GM12878 (cell line): Measurements from ENCODE around the gene WFDC9. TPM values are rescaled to one million over a fixed set of nuclear protein-coding genes. Genes with fewer than 3 reads are reported as not detected.

Source experiments
- polyA plus RNA-seq, 11 experiments: library from polyadenylated mRNA; depleted of rRNA in 4 of 11; unstranded in 6 of 11; stranded (reverse) in 5 of 11; fragments of >200 nt; fragmentation: Nextera tagmentation in 4 of 11; fragmentation: Illumina TruSeq in 1 of 11; extraction: Ambion mirVana in 4 of 11; extraction: Trizol in 1 of 11; gene quantifications; 1 replicate in 1 of 11; 2 replicates in 10 of 11; pipeline versions ENCODE4 v1.2.1 to v1.2.3, GENCODE V29; 2011 to 2016; ENCODE audit warnings: inconsistent platforms in 2 of 11, missing spikeins in 2 of 11, low read depth in 1 of 11
- small RNA-seq: library from RNA; depleted of rRNA; stranded (forward); fragments of <200 nt; gene quantifications from one replicate; pipeline ENCODE3, GENCODE V24; 2014
- total RNA-seq, 4 experiments: library from RNA; depleted of rRNA in 3 of 4; stranded (reverse); fragments of >200 nt in 3 of 4; fragmentation: Illumina TruSeq in 1 of 4; extraction: Trizol in 1 of 4; gene quantifications; 2 replicates each; pipeline versions ENCODE4 v1.2.1 to v1.2.3, GENCODE V29; 2013 to 2021

The WFDC9 gene
- total and polyA plus RNA-seq, 10 of the 15 experiments (the other 5 are each of a cell fraction or from before 2014, with no cell fraction given): not detected

Small RNAs within 50 kb of the gene (small RNA-seq; reads per million reads assigned to genes)
- gene RNA5SP485: not detected

Other genes with a start within 250 kb of the WFDC9 start
Only the 7 nearest of the 20 such genes appear.
- not detected in 2 replicates for gene EPPIN, start 83.9 kb downstream of the WFDC9 start, total RNA-seq (2014; rRNA removed)
- gene EPPIN, start 83.9 kb downstream of the WFDC9 start, total RNA-seq (2014; rRNA removed; fragmentation: Illumina TruSeq; extraction: Trizol): not detected in 2 replicates
- gene EPPIN, start 83.9 kb downstream of the WFDC9 start, total RNA-seq (2021): not detected in 2 replicates
- gene EPPIN, start 83.9 kb downstream of the WFDC9 start, polyA plus RNA-seq (2011; rRNA removed): not detected in 2 replicates
- not detected in 2 replicates for gene EPPIN, start 83.9 kb downstream of the WFDC9 start, polyA plus RNA-seq (2014; fragmentation: Illumina TruSeq; extraction: Trizol)
- gene EPPIN, start 83.9 kb downstream of the WFDC9 start, polyA plus RNA-seq (2014; fragmentation: Nextera tagmentation; extraction: Ambion mirVana): not detected
- not detected in 2 replicates for gene EPPIN, start 83.9 kb downstream of the WFDC9 start, polyA plus RNA-seq (2014; rRNA removed)
- gene EPPIN, start 83.9 kb downstream of the WFDC9 start, polyA plus RNA-seq (2016; fragmentation: Nextera tagmentation; extraction: Ambion mirVana): not detected
- not detected in 2 replicates for gene WFDC8, start 52.0 kb downstream of the WFDC9 start, total RNA-seq (2014; rRNA removed)
- gene WFDC8, start 52.0 kb downstream of the WFDC9 start, total RNA-seq (2014; rRNA removed; fragmentation: Illumina TruSeq; extraction: Trizol): not detected in 2 replicates
- not detected in 2 replicates for gene WFDC8, start 52.0 kb downstream of the WFDC9 start, total RNA-seq (2021)
- not detected in 2 replicates for gene WFDC8, start 52.0 kb downstream of the WFDC9 start, polyA plus RNA-seq (2011; rRNA removed)
- not detected in 2 replicates for gene WFDC8, start 52.0 kb downstream of the WFDC9 start, polyA plus RNA-seq (2014; fragmentation: Illumina TruSeq; extraction: Trizol)
- not detected for gene WFDC8, start 52.0 kb downstream of the WFDC9 start, polyA plus RNA-seq (2014; fragmentation: Nextera tagmentation; extraction: Ambion mirVana)
- not detected in 2 replicates for gene WFDC8, start 52.0 kb downstream of the WFDC9 start, polyA plus RNA-seq (2014; rRNA removed)
- not detected for gene WFDC8, start 52.0 kb downstream of the WFDC9 start, polyA plus RNA-seq (2016; fragmentation: Nextera tagmentation; extraction: Ambion mirVana)
- gene WFDC10A, start 1.5 kb downstream of the WFDC9 start, total RNA-seq (2014; rRNA removed): not detected in 2 replicates
- not detected in 2 replicates for gene WFDC10A, start 1.5 kb downstream of the WFDC9 start, total RNA-seq (2014; rRNA removed; fragmentation: Illumina TruSeq; extraction: Trizol)
- not detected in 2 replicates for gene WFDC10A, start 1.5 kb downstream of the WFDC9 start, total RNA-seq (2021)
- not detected in 2 replicates for gene WFDC10A, start 1.5 kb downstream of the WFDC9 start, polyA plus RNA-seq (2011; rRNA removed)
- gene WFDC10A, start 1.5 kb downstream of the WFDC9 start, polyA plus RNA-seq (2014; fragmentation: Illumina TruSeq; extraction: Trizol): not detected in 2 replicates
- gene WFDC10A, start 1.5 kb downstream of the WFDC9 start, polyA plus RNA-seq (2014; fragmentation: Nextera tagmentation; extraction: Ambion mirVana): not detected
- not detected in 2 replicates for gene WFDC10A, start 1.5 kb downstream of the WFDC9 start, polyA plus RNA-seq (2014; rRNA removed)
- not detected for gene WFDC10A, start 1.5 kb downstream of the WFDC9 start, polyA plus RNA-seq (2016; fragmentation: Nextera tagmentation; extraction: Ambion mirVana)
- gene WFDC11, start 39.0 kb upstream of the WFDC9 start, total RNA-seq (2014; rRNA removed): not detected in 2 replicates
- not detected in 2 replicates for gene WFDC11, start 39.0 kb upstream of the WFDC9 start, total RNA-seq (2014; rRNA removed; fragmentation: Illumina TruSeq; extraction: Trizol)
- gene WFDC11, start 39.0 kb upstream of the WFDC9 start, total RNA-seq (2021): not detected in 2 replicates
- gene WFDC11, start 39.0 kb upstream of the WFDC9 start, polyA plus RNA-seq (2011; rRNA removed): not detected in 2 replicates
- not detected in 2 replicates for gene WFDC11, start 39.0 kb upstream of the WFDC9 start, polyA plus RNA-seq (2014; fragmentation: Illumina TruSeq; extraction: Trizol)
- not detected for gene WFDC11, start 39.0 kb upstream of the WFDC9 start, polyA plus RNA-seq (2014; fragmentation: Nextera tagmentation; extraction: Ambion mirVana)
- gene WFDC11, start 39.0 kb upstream of the WFDC9 start, polyA plus RNA-seq (2014; rRNA removed): not detected in 2 replicates
- not detected for gene WFDC11, start 39.0 kb upstream of the WFDC9 start, polyA plus RNA-seq (2016; fragmentation: Nextera tagmentation; extraction: Ambion mirVana)
- gene WFDC13, start 70.8 kb upstream of the WFDC9 start, total RNA-seq (2014; rRNA removed): not detected in 2 replicates
- not detected in 2 replicates for gene WFDC13, start 70.8 kb upstream of the WFDC9 start, total RNA-seq (2014; rRNA removed; fragmentation: Illumina TruSeq; extraction: Trizol)
- gene WFDC13, start 70.8 kb upstream of the WFDC9 start, total RNA-seq (2021): not detected in 2 replicates
- not detected in 2 replicates for gene WFDC13, start 70.8 kb upstream of the WFDC9 start, polyA plus RNA-seq (2011; rRNA removed)
- not detected in 2 replicates for gene WFDC13, start 70.8 kb upstream of the WFDC9 start, polyA plus RNA-seq (2014; fragmentation: Illumina TruSeq; extraction: Trizol)
- not detected for gene WFDC13, start 70.8 kb upstream of the WFDC9 start, polyA plus RNA-seq (2014; fragmentation: Nextera tagmentation; extraction: Ambion mirVana)
- gene WFDC13, start 70.8 kb upstream of the WFDC9 start, polyA plus RNA-seq (2014; rRNA removed): not detected in 2 replicates
- not detected for gene WFDC13, start 70.8 kb upstream of the WFDC9 start, polyA plus RNA-seq (2016; fragmentation: Nextera tagmentation; extraction: Ambion mirVana)
- gene WFDC10B, start 73.7 kb upstream of the WFDC9 start, total RNA-seq (2014; rRNA removed): not detected in 2 replicates
- gene WFDC10B, start 73.7 kb upstream of the WFDC9 start, total RNA-seq (2014; rRNA removed; fragmentation: Illumina TruSeq; extraction: Trizol): not detected in 2 replicates
- not detected in 2 replicates for gene WFDC10B, start 73.7 kb upstream of the WFDC9 start, total RNA-seq (2021)
- gene WFDC10B, start 73.7 kb upstream of the WFDC9 start, polyA plus RNA-seq (2011; rRNA removed): not detected in 2 replicates
- gene WFDC10B, start 73.7 kb upstream of the WFDC9 start, polyA plus RNA-seq (2014; fragmentation: Illumina TruSeq; extraction: Trizol): not detected in 2 replicates
- gene WFDC10B, start 73.7 kb upstream of the WFDC9 start, polyA plus RNA-seq (2014; fragmentation: Nextera tagmentation; extraction: Ambion mirVana): not detected
- gene WFDC10B, start 73.7 kb upstream of the WFDC9 start, polyA plus RNA-seq (2014; rRNA removed): not detected in 2 replicates
- gene WFDC10B, start 73.7 kb upstream of the WFDC9 start, polyA plus RNA-seq (2016; fragmentation: Nextera tagmentation; extraction: Ambion mirVana): not detected
- not detected in 2 replicates for gene SPINT4, start 91.1 kb upstream of the WFDC9 start, total RNA-seq (2014; rRNA removed)
- not detected in 2 replicates for gene SPINT4, start 91.1 kb upstream of the WFDC9 start, total RNA-seq (2014; rRNA removed; fragmentation: Illumina TruSeq; extraction: Trizol)
- not detected in 2 replicates for gene SPINT4, start 91.1 kb upstream of the WFDC9 start, total RNA-seq (2021)
- gene SPINT4, start 91.1 kb upstream of the WFDC9 start, polyA plus RNA-seq (2011; rRNA removed): not detected in 2 replicates
- not detected in 2 replicates for gene SPINT4, start 91.1 kb upstream of the WFDC9 start, polyA plus RNA-seq (2014; fragmentation: Illumina TruSeq; extraction: Trizol)
- gene SPINT4, start 91.1 kb upstream of the WFDC9 start, polyA plus RNA-seq (2014; fragmentation: Nextera tagmentation; extraction: Ambion mirVana): not detected
- gene SPINT4, start 91.1 kb upstream of the WFDC9 start, polyA plus RNA-seq (2014; rRNA removed): not detected in 2 replicates
- not detected for gene SPINT4, start 91.1 kb upstream of the WFDC9 start, polyA plus RNA-seq (2016; fragmentation: Nextera tagmentation; extraction: Ambion mirVana)